Lower leg skin (tissue), 3 donors: ENCODE data around the gene MTRR.

Source experiments
- POLR2A ChIP-seq, 2 donors: fragments of 450-650 bp; IDR thresholded peaks; one replicate each; pipeline ENCODE4 v1.6.1; 2016 to 2017; ENCODE audit warnings: antibody characterized with exemption in 2 of 2, mild to moderate bottlenecking in 1 of 2, moderate library complexity in 1 of 2
- TF ChIP-seq, protein P1 (sequence below), 3 donors: fragments of 450-650 bp; IDR thresholded peaks; one replicate each; pipeline ENCODE4 v1.5.1; 2016; ENCODE audit warnings: antibody characterized with exemption in 3 of 3, mild to moderate bottlenecking in 3 of 3, moderate library complexity in 2 of 3

DNA sequence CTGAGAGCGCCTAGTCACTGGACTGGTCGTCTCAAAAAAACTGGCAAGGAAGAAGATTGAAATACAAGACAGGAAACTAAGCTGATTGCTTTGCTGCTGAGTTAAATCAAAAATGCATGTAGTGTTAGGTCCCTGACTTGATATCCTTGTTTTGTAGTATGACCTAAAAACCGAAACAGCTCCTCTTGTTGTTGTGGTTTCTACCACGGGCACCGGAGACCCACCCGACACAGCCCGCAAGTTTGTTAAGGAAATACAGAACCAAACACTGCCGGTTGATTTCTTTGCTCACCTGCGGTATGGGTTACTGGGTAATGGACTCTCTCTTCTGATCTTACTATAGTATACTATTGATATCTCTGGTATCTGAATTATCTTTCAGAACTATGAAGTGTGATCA lies 4.3 kb downstream of the MTRR start:
- TF ChIP-seq, protein P1, sequence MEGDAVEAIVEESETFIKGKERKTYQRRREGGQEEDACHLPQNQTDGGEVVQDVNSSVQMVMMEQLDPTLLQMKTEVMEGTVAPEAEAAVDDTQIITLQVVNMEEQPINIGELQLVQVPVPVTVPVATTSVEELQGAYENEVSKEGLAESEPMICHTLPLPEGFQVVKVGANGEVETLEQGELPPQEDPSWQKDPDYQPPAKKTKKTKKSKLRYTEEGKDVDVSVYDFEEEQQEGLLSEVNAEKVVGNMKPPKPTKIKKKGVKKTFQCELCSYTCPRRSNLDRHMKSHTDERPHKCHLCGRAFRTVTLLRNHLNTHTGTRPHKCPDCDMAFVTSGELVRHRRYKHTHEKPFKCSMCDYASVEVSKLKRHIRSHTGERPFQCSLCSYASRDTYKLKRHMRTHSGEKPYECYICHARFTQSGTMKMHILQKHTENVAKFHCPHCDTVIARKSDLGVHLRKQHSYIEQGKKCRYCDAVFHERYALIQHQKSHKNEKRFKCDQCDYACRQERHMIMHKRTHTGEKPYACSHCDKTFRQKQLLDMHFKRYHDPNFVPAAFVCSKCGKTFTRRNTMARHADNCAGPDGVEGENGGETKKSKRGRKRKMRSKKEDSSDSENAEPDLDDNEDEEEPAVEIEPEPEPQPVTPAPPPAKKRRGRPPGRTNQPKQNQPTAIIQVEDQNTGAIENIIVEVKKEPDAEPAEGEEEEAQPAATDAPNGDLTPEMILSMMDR (IDR thresholded peaks at IDR 0.05) = no peak
- TF ChIP-seq POLR2A (IDR thresholded peaks at IDR 0.05) = no peak
